K562 (cell line): ENCODE results near the gene SLC4A2. TPM values are rescaled to one million over a fixed set of nuclear protein-coding genes. Genes with fewer than 3 reads are reported as not detected.

ENCODE experiments used
- ARID1B ChIP-seq: fragments of 450-650 bp; IDR thresholded peaks from 2 replicates; pipeline ENCODE4 v1.6.1; 2016; ENCODE audit warnings: antibody characterized with exemption, mild to moderate bottlenecking, inconsistent platforms
- ARID2 ChIP-seq: fragments of 450-650 bp; IDR thresholded peaks from 2 replicates; pipeline ENCODE4 v1.6.1; 2017; ENCODE audit warnings: antibody characterized with exemption, mild to moderate bottlenecking
- ASH1L ChIP-seq: fragments of 450-650 bp; IDR thresholded peaks from 2 replicates; pipeline ENCODE4 v1.6.1; 2018; ENCODE audit warnings: borderline replicate concordance, mild to moderate bottlenecking, low read depth; ENCODE audit not compliant: partially characterized antibody
- CREBBP ChIP-seq: IDR thresholded peaks from one replicate; pipeline ENCODE4 v1.6.1; 2012; ENCODE audit warnings: low read depth, mild to moderate bottlenecking, control low read depth, inconsistent platforms, low read length
- HNRNPUL1 ChIP-seq: fragments of 200-400 bp; formaldehyde crosslinking; IDR thresholded peaks from 2 replicates; pipeline ENCODE4 v1.6.1; 2017; ENCODE audit warnings: low read length
- KDM4B ChIP-seq, 2 experiments: fragments of 450-650 bp in 1 of 2; sonication (generic) in 1 of 2; IDR thresholded peaks; 2 replicates each; pipeline ENCODE4 v1.6.1; 2016 to 2017; ENCODE audit warnings: borderline replicate concordance in 2 of 2, antibody characterized with exemption in 1 of 2, low read depth in 1 of 2, mild to moderate bottlenecking in 1 of 2
- MCM2 ChIP-seq: fragments of 450-650 bp; IDR thresholded peaks from 2 replicates; pipeline ENCODE4 v1.6.1; 2017; ENCODE audit warnings: low read depth, mild to moderate bottlenecking
- MLX ChIP-seq, 2 experiments: fragments of 450-650 bp in 1 of 2; sonication (generic) in 1 of 2; formaldehyde crosslinking; conservative IDR thresholded peaks; 2 replicates each; pipeline versions ENCODE4 v1.4.0 to v1.8.1; 2020 to 2022; ENCODE audit warnings: mild to moderate bottlenecking in 1 of 2, missing genetic modification reagents in 1 of 2
- SIN3B ChIP-seq: fragments of 450-650 bp; IDR thresholded peaks from 2 replicates; pipeline ENCODE4 v1.6.1; 2017; ENCODE audit warnings: low read depth, mild to moderate bottlenecking, moderate library complexity
- SNIP1 ChIP-seq: fragments of 450-650 bp; IDR thresholded peaks from 2 replicates; pipeline ENCODE4 v1.7.1; 2017; ENCODE audit warnings: low read depth, mild to moderate bottlenecking
- TARDBP ChIP-seq: fragments of 450-650 bp; IDR thresholded peaks from 2 replicates; pipeline ENCODE4 v1.6.1; 2016
- TGIF2 ChIP-seq: sonication (generic); formaldehyde crosslinking; IDR thresholded peaks from 2 replicates; pipeline ENCODE4 v1.8.1; 2022; ENCODE audit warnings: mild to moderate bottlenecking, missing genetic modification reagents, moderate library complexity
- TOE1 ChIP-seq, 2 experiments: fragments of 450-650 bp in 1 of 2; sonication (generic) in 1 of 2; formaldehyde crosslinking in 1 of 2; IDR thresholded peaks; 2 replicates each; pipeline versions ENCODE4 v1.7.1 to v1.8.0; 2016 to 2022; ENCODE audit warnings: borderline replicate concordance in 2 of 2, mild to moderate bottlenecking in 2 of 2, antibody characterized with exemption in 1 of 2, inconsistent platforms in 1 of 2, low read depth in 1 of 2, missing genetic modification reagents in 1 of 2, moderate library complexity in 1 of 2
- ZNF12 ChIP-seq: sonication (generic); formaldehyde crosslinking; IDR thresholded peaks from 2 replicates; pipeline ENCODE4 v1.4.0; 2020; ENCODE audit warnings: mild to moderate bottlenecking, missing genetic modification reagents
- ZNF197 ChIP-seq: fragments of 200-800 bp; sonication (Bioruptor generic); IDR thresholded peaks from 2 replicates; pipeline ENCODE4 v1.6.1; 2016; ENCODE audit warnings: low read depth, missing genetic modification characterization, missing compliant biosample characterization
- ZNF589 ChIP-seq: fragments of 200-800 bp; sonication (Bioruptor generic); IDR thresholded peaks from 2 replicates; pipeline ENCODE4 v1.6.1; 2016; ENCODE audit warnings: low read depth, missing genetic modification characterization, missing compliant biosample characterization
- ZNF764 ChIP-seq: fragments of 250-450 bp; sonication (Bioruptor Pico); IDR thresholded peaks from 2 replicates; pipeline ENCODE4 v1.4.0; 2020; ENCODE audit warnings: low read depth, mild to moderate bottlenecking, moderate library complexity
- polyA plus RNA-seq, 8 experiments: library from polyadenylated mRNA; depleted of rRNA in 4 of 8; stranded (reverse) in 5 of 8; unstranded in 3 of 8; fragments of >200 nt; fragmentation: Nextera tagmentation in 2 of 8; fragmentation: Illumina TruSeq in 1 of 8; extraction: Ambion mirVana in 2 of 8; extraction: Trizol in 1 of 8; gene quantifications; 2 replicates each; pipeline versions ENCODE4 v1.2.1 to v1.2.3, GENCODE V29; 2011 to 2014; ENCODE audit warnings: inconsistent platforms in 1 of 8, missing spikeins in 1 of 8
- total RNA-seq, 7 experiments: library from RNA; depleted of rRNA in 6 of 7; stranded (reverse); fragments of >200 nt in 6 of 7; fragmentation: Illumina TruSeq in 2 of 7; extraction: Trizol in 2 of 7; gene quantifications; 2 replicates each; pipeline versions ENCODE4 v1.2.1 to v1.2.3, GENCODE V29; 2011 to 2021; ENCODE audit warnings: low replicate concordance in 1 of 7
- TF ChIP-seq, protein P1 (sequence below), 2 experiments: fragments of 450-650 bp; IDR thresholded peaks; 2 replicates each; pipeline ENCODE4 v1.6.1; 2018; ENCODE audit warnings: mild to moderate bottlenecking in 2 of 2, low read depth in 1 of 2; ENCODE audit not compliant: partially characterized antibody in 2 of 2
- TF ChIP-seq, protein P2 (sequence below): fragments of 250-450 bp; sonication (Bioruptor Pico); IDR thresholded peaks from 2 replicates; pipeline ENCODE4 v1.4.0; 2020; ENCODE audit warnings: borderline replicate concordance

The SLC4A2 gene
- total and polyA plus RNA-seq, 9 of the 15 experiments (the other 6 are each of a cell fraction or from before 2014, with no cell fraction given): 11.4 to 375 (median 130) TPM

GRCh38 chr7:151038951-151039849 is 20.2 kb upstream of the SLC4A2 start (continued):
- TF ChIP-seq HNRNPUL1 (no peak), ARID2 (no peak), TARDBP (peak; percentile 77; the same call in 1 of the 2 replicates), ZNF12 (no peak; the same call in 1 of the 2 replicates), MLX (CRISPR knock-in tag; conservative IDR thresholded peaks at IDR 0.05) (no peak), ASH1L (no peak), ZNF764 (CRISPR knock-in tag) (no peak), TGIF2 (CRISPR knock-in tag) (no peak; the same call in 1 of the 2 replicates), KDM4B (IDR thresholded peaks at IDR 0.05; ENCODE audit: borderline replicate concordance in 2 of 2, low read depth in 1 of 2) (no peak), TOE1 (IDR thresholded peaks at IDR 0.05; ENCODE audit: borderline replicate concordance) (peak; percentile 48; the same call in 1 of the 2 replicates), TOE1 (CRISPR knock-in tag; IDR thresholded peaks at IDR 0.05; ENCODE audit: borderline replicate concordance, low read depth) (no peak), CREBBP (no peak), ARID1B (peak; percentile 99), MCM2 (no peak), ZNF589 (CRISPR knock-in tag) (no peak; the same call in 1 of the 2 replicates), SNIP1 (no peak), SIN3B (no peak), ZNF197 (CRISPR knock-in tag) (0 out of 2 replicates have a peak, but pooled peaks have one; percentile 75)
- TF ChIP-seq, protein P1, sequence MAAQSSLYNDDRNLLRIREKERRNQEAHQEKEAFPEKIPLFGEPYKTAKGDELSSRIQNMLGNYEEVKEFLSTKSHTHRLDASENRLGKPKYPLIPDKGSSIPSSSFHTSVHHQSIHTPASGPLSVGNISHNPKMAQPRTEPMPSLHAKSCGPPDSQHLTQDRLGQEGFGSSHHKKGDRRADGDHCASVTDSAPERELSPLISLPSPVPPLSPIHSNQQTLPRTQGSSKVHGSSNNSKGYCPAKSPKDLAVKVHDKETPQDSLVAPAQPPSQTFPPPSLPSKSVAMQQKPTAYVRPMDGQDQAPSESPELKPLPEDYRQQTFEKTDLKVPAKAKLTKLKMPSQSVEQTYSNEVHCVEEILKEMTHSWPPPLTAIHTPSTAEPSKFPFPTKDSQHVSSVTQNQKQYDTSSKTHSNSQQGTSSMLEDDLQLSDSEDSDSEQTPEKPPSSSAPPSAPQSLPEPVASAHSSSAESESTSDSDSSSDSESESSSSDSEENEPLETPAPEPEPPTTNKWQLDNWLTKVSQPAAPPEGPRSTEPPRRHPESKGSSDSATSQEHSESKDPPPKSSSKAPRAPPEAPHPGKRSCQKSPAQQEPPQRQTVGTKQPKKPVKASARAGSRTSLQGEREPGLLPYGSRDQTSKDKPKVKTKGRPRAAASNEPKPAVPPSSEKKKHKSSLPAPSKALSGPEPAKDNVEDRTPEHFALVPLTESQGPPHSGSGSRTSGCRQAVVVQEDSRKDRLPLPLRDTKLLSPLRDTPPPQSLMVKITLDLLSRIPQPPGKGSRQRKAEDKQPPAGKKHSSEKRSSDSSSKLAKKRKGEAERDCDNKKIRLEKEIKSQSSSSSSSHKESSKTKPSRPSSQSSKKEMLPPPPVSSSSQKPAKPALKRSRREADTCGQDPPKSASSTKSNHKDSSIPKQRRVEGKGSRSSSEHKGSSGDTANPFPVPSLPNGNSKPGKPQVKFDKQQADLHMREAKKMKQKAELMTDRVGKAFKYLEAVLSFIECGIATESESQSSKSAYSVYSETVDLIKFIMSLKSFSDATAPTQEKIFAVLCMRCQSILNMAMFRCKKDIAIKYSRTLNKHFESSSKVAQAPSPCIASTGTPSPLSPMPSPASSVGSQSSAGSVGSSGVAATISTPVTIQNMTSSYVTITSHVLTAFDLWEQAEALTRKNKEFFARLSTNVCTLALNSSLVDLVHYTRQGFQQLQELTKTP (IDR thresholded peaks at IDR 0.05; ENCODE audit: low read depth in 1 of 2, partially characterized antibody in 2 of 2): peak in 1 of 2 experiments; percentile 74
- TF ChIP-seq, protein P2, sequence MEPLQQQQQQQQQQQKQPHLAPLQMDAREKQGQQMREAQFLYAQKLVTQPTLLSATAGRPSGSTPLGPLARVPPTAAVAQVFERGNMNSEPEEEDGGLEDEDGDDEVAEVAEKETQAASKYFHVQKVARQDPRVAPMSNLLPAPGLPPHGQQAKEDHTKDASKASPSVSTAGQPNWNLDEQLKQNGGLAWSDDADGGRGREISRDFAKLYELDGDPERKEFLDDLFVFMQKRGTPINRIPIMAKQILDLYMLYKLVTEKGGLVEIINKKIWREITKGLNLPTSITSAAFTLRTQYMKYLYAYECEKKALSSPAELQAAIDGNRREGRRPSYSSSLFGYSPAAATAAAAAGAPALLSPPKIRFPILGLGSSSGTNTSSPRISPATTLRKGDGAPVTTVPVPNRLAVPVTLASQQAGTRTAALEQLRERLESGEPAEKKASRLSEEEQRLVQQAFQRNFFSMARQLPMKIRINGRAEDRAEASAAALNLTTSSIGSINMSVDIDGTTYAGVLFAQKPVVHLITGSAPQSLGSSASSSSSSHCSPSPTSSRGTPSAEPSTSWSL (CRISPR knock-in tag): no peak
